GM18507 (cell line): ENCODE data around the gene GRB10.

Experiments
- DNase-seq: peaks from one replicate; pipeline ENCODE4 v3.0.0; 2011; ENCODE audit warnings: low read depth; ENCODE audit not compliant: insufficient read length; ENCODE audit errors: extremely low spot score
- FAIRE-seq: peaks from 2 replicates; lab custom pipeline; 2011; peaks lifted over from hg19 to GRCh38; lab: Jason Lieb, UNC

The GRB10 gene

GRCh38 chr7:50805447-50806125 lies 22.9 kb upstream of the GRB10 start:
- DNase-seq (no peak), FAIRE-seq (no peak)

- DNase-seq (no peak), FAIRE-seq (no peak)
Measured at GRCh38 chr7:50803359-50804337, 21.0 kb upstream of the GRB10 start.

GRCh38 chr7:50801907-50802306 lies 19.2 kb upstream of the GRB10 start:
- no peak for FAIRE-seq
- no peak for DNase-seq

GRCh38 chr7:50799873-50800272 lies 17.2 kb upstream of the GRB10 start:
- no peak for FAIRE-seq
- no peak for DNase-seq

- DNase-seq: no peak
- FAIRE-seq: no peak
Measured at GRCh38 chr7:50798126-50798525, 15.4 kb upstream of the GRB10 start.

- FAIRE-seq: no peak
- no peak for DNase-seq
Measured at GRCh38 chr7:50795831-50796230, 13.1 kb upstream of the GRB10 start.

GRCh38 chr7:50795253-50795652 lies 12.6 kb upstream of the GRB10 start:
- FAIRE-seq: no peak
- no peak for DNase-seq

GRCh38 chr7:50793947-50794570 lies 11.4 kb upstream of the GRB10 start:
- no peak for DNase-seq
- no peak for FAIRE-seq

GRCh38 chr7:50793120-50793946 lies 10.6 kb upstream of the GRB10 start:
- FAIRE-seq: no peak
- DNase-seq: no peak

GRCh38 chr7:50792342-50793119 lies 9.8 kb upstream of the GRB10 start:
- DNase-seq: no peak

GRCh38 chr7:50791938-50792341 lies 9.2 kb upstream of the GRB10 start:
- no peak for FAIRE-seq
- DNase-seq: no peak

More at GRCh38 chr7:50792342-50793119, 9.8 kb upstream of the GRB10 start:
- FAIRE-seq: no peak

- DNase-seq (no peak), FAIRE-seq (no peak)
Measured at GRCh38 chr7:50791363-50791937, 8.8 kb upstream of the GRB10 start.

GRCh38 chr7:50790381-50790780 lies 7.7 kb upstream of the GRB10 start:
- FAIRE-seq (no peak), DNase-seq (no peak)

- FAIRE-seq (no peak), DNase-seq (no peak)
Measured at GRCh38 chr7:50788382-50788781, 5.7 kb upstream of the GRB10 start.

- no peak for DNase-seq
- FAIRE-seq: no peak
Measured at GRCh38 chr7:50787825-50788224, 5.1 kb upstream of the GRB10 start.

GRCh38 chr7:50785346-50785745 lies 2.6 kb upstream of the GRB10 start:
- DNase-seq: no peak
- FAIRE-seq: no peak

GRCh38 chr7:50783801-50784507 lies 1.3 kb upstream of the GRB10 start:
- DNase-seq (no peak), FAIRE-seq (no peak)

- DNase-seq (no peak), FAIRE-seq (no peak)
Measured at GRCh38 chr7:50783303-50783702, 607 bp upstream of the GRB10 start.
